Neural progenitor cell (in vitro differentiated cells): ENCODE data around the gene TEKT2.

Experiments
- EZH2 ChIP-seq: fragments of 200-600 bp; sonication (generic); IDR thresholded peaks from 2 replicates; pipeline ENCODE4 v1.6.1; 2017; ENCODE audit warnings: antibody characterized with exemption, mild to moderate bottlenecking, moderate library complexity
- EZH2phosphoT487 ChIP-seq: fragments of 200-600 bp; sonication (generic); IDR thresholded peaks from 2 replicates; pipeline ENCODE4 v1.6.1; 2017; ENCODE audit warnings: antibody characterized with exemption
- TF ChIP-seq, protein P1 (sequence below): fragments of 200-600 bp; sonication (generic); IDR thresholded peaks from 2 replicates; pipeline ENCODE4 v1.5.1; 2017; ENCODE audit warnings: antibody characterized with exemption, mild to moderate bottlenecking

DNA sequence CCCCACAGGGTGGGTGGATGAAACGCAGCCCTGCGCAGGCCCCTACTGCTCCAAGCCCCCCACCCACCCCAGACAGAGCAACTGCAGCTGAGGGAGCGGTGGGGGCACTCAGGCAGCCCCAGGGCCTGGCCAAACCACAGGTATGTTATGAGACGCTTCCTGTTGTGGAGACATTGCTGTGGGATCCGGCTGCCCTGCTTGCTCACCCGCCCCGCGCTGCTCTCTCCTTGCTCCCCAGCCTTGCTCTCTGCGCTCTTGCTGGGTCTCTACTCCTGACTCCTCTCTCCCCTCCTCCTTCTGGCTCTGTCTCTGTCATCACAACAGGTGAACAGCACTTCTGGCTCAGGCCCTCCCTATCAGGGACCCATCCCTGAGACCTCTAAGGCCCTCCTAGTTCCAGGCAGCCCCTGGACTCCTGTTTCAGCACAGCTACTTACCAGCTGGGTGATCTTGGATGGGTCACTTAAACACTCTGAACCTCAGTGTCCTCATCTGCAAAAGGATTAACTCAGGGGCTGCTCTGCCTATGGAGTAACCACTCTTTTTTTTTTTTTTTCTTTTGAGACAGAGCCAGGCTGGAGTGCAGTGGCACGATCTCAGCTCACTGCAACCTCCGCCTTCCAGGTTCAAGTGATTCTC, 25.3 kb downstream of the TEKT2 start:
- TF ChIP-seq, protein P1, sequence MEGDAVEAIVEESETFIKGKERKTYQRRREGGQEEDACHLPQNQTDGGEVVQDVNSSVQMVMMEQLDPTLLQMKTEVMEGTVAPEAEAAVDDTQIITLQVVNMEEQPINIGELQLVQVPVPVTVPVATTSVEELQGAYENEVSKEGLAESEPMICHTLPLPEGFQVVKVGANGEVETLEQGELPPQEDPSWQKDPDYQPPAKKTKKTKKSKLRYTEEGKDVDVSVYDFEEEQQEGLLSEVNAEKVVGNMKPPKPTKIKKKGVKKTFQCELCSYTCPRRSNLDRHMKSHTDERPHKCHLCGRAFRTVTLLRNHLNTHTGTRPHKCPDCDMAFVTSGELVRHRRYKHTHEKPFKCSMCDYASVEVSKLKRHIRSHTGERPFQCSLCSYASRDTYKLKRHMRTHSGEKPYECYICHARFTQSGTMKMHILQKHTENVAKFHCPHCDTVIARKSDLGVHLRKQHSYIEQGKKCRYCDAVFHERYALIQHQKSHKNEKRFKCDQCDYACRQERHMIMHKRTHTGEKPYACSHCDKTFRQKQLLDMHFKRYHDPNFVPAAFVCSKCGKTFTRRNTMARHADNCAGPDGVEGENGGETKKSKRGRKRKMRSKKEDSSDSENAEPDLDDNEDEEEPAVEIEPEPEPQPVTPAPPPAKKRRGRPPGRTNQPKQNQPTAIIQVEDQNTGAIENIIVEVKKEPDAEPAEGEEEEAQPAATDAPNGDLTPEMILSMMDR, result no peak
- TF ChIP-seq EZH2phosphoT487, result no peak
- TF ChIP-seq EZH2, result no peak
